ENCODE data around the gene HACL1. TPM values are rescaled to one million over a fixed set of nuclear protein-coding genes. Genes with fewer than 3 reads are reported as not detected.
"Not testable (repeated sequence)": the region's sequence is repeated elsewhere in the genome, so short reads cannot be mapped to it uniquely, and the experiment has no call there.

The HACL1 gene
- total RNA-seq, 5 donors from 2014 or later (not counting 1 experiment from before 2014, with no cell fraction given): 27.7 to 38.0 (median 34.2) TPM

GRCh38 chr3:15532614-15533013 lies 68.8 kb downstream of the HACL1 start:
- H3K36me3 ChIP-seq (ENCODE audit: control insufficient read depth in 2 of 2, extremely low read depth in 1 of 2, insufficient read depth in 1 of 2, low read length in 1 of 2); H3K27ac ChIP-seq (ENCODE audit: low read length); H3K27ac Mint-ChIP-seq; H3K9me3 Mint-ChIP-seq; CTCF ChIA-PET; H3K27me3 Mint-ChIP-seq; ATAC-seq (replicated peaks in 1 of 4); H3K9me3 ChIP-seq; DNase-seq; H3K4me3 ChIP-seq (ENCODE audit: control insufficient read depth in 1 of 2, extremely low read depth in 1 of 2, low read length in 1 of 2); H3K4me3 Mint-ChIP-seq; H3K27me3 ChIP-seq (replicated peaks in 1 of 2; ENCODE audit: control insufficient read depth in 2 of 2, extremely low read depth in 1 of 2, insufficient read depth in 2 of 2, low read length in 1 of 2); H3K36me3 Mint-ChIP-seq: not testable (repeated sequence)
- POLR2A ChIA-PET: interaction anchor here in 1 of 2 donors (0.6 kb wide), 2 partner anchors 12 to 240 kb away, joined by 4 to 9 read pairs; no protein-coding TSS in a partner anchor
- H3K4me1 Mint-ChIP-seq: peaks cover 51 to 68% (median 57%) of the 10 kb centered on the region in 3 donors
- peaks cover 23 to 49% of the 10 kb centered on the region in 2 experiments for H3K4me1 ChIP-seq (ENCODE audit: control insufficient read depth in 1 of 2, extremely low read depth in 1 of 2, insufficient read depth in 2 of 2, low read length in 2 of 2)
- WGBS (ENCODE audit: insufficient coverage): no CpG with 5 or more reads among the region's 2 CpGs

GRCh38 chr3:15531346-15531745 lies 70.0 kb downstream of the HACL1 start:
- Mint-ChIP-seq H3K27me3 (no peaks in the 10 kb centered on the region), H3K27ac (peak overlapping the region; percentile 69 to 89), H3K4me3 (no peak overlapping the region), H3K4me1 (peaks cover 39 to 59% (median 44%) of the 10 kb centered on the region in 3 donors), H3K9me3 (no peaks in the 10 kb centered on the region), H3K36me3 (no peaks in the 10 kb centered on the region)
- ChIA-PET POLR2A (interaction anchor here in 1 of 2 donors (0.5 kb wide), 1 partner anchor 1734 kb away, joined by 3 read pairs; no protein-coding TSS in a partner anchor), CTCF (interaction anchor here in 1 of 2 donors (0.8 kb wide), 1 partner anchor 11 kb away, joined by 3 read pairs; no protein-coding TSS in a partner anchor)
- no peak overlapping the region for H3K4me3 ChIP-seq (ENCODE audit: control insufficient read depth in 1 of 2, extremely low read depth in 1 of 2, low read length in 1 of 2)
- DNase-seq: no peak
- H3K9me3 ChIP-seq: no peaks in the 10 kb centered on the region
- WGBS (ENCODE audit: insufficient coverage): no CpG with 5 or more reads among the region's 1 CpG
- peaks cover 13 to 43% of the 10 kb centered on the region in 2 experiments for H3K4me1 ChIP-seq (ENCODE audit: control insufficient read depth in 1 of 2, extremely low read depth in 1 of 2, insufficient read depth in 2 of 2, low read length in 2 of 2)
- no peak overlapping the region for H3K27ac ChIP-seq (ENCODE audit: low read length)
- ATAC-seq (replicated peaks in 1 of 4): no peak
- peaks cover 0 to 3% of the 10 kb centered on the region in 2 donors for H3K36me3 ChIP-seq (ENCODE audit: control insufficient read depth in 2 of 2, extremely low read depth in 1 of 2, insufficient read depth in 1 of 2, low read length in 1 of 2)
- H3K27me3 ChIP-seq (replicated peaks in 1 of 2; ENCODE audit: control insufficient read depth in 2 of 2, extremely low read depth in 1 of 2, insufficient read depth in 2 of 2, low read length in 1 of 2): no peaks in the 10 kb centered on the region

- H3K4me3 Mint-ChIP-seq: peak overlapping the region in 1 of 3 donors; percentile 1
- 50% methylated on average over 1 of the region's 4 CpGs for WGBS (ENCODE audit: insufficient coverage)
- H3K36me3 Mint-ChIP-seq: no peaks in the 10 kb centered on the region
- H3K4me1 Mint-ChIP-seq: peaks cover 24 to 42% (median 26%) of the 10 kb centered on the region in 3 donors
- DNase-seq (no peak), ATAC-seq (replicated peaks in 1 of 4) (peak in 2 of 4 experiments; percentile 49 to 62)
- peak overlapping the region; percentile 62 for H3K27ac ChIP-seq (ENCODE audit: low read length)
- peaks cover 0 to 3% of the 10 kb centered on the region in 2 donors for H3K36me3 ChIP-seq (ENCODE audit: control insufficient read depth in 2 of 2, extremely low read depth in 1 of 2, insufficient read depth in 1 of 2, low read length in 1 of 2)
- POLR2A ChIA-PET: no interaction called here
- no peaks in the 10 kb centered on the region for H3K9me3 Mint-ChIP-seq
- H3K27ac Mint-ChIP-seq: peak overlapping the region; percentile 64 to 75
- H3K27me3 ChIP-seq (replicated peaks in 1 of 2; ENCODE audit: control insufficient read depth in 2 of 2, extremely low read depth in 1 of 2, insufficient read depth in 2 of 2, low read length in 1 of 2): no peaks in the 10 kb centered on the region
- H3K27me3 Mint-ChIP-seq: no peaks in the 10 kb centered on the region
- no peaks in the 10 kb centered on the region for H3K9me3 ChIP-seq
- H3K4me1 ChIP-seq (ENCODE audit: control insufficient read depth in 1 of 2, extremely low read depth in 1 of 2, insufficient read depth in 2 of 2, low read length in 2 of 2): peaks cover 3 to 30% of the 10 kb centered on the region in 2 experiments
- CTCF ChIA-PET: interaction anchor here in 1 of 2 donors (0.7 kb wide), 1 partner anchor 10 kb away, joined by 3 read pairs; no protein-coding TSS in a partner anchor
- H3K4me3 ChIP-seq (ENCODE audit: control insufficient read depth in 1 of 2, extremely low read depth in 1 of 2, low read length in 1 of 2): no peak overlapping the region
These were observed 72.4 kb downstream of the HACL1 start for GRCh38 chr3:15528854-15529537.

- WGBS (ENCODE audit: insufficient coverage): 90% methylated on average over 2 of the region's 4 CpGs
- no peak for DNase-seq
- ChIA-PET POLR2A (interaction anchor here in 1 of 2 donors (0.6 kb wide), 1 partner anchor 97 kb away, joined by 8 read pairs; no protein-coding TSS in a partner anchor), CTCF (interaction anchor here (0.8 kb wide), 2 partner anchors 10 to 28 kb away, joined by 3 to 4 read pairs; no protein-coding TSS in a partner anchor)
- Histone ChIP-seq H3K36me3 (ENCODE audit: control insufficient read depth in 2 of 2, extremely low read depth in 1 of 2, insufficient read depth in 1 of 2, low read length in 1 of 2) (no peaks in the 10 kb centered on the region), H3K4me3 (ENCODE audit: control insufficient read depth in 1 of 2, extremely low read depth in 1 of 2, low read length in 1 of 2) (no peak overlapping the region), H3K27ac (ENCODE audit: low read length) (no peak overlapping the region), H3K9me3 (no peaks in the 10 kb centered on the region), H3K4me1 (ENCODE audit: control insufficient read depth in 1 of 2, extremely low read depth in 1 of 2, insufficient read depth in 2 of 2, low read length in 2 of 2) (peaks cover 3 to 30% of the 10 kb centered on the region in 2 experiments), H3K27me3 (replicated peaks in 1 of 2; ENCODE audit: control insufficient read depth in 2 of 2, extremely low read depth in 1 of 2, insufficient read depth in 2 of 2, low read length in 1 of 2) (no peaks in the 10 kb centered on the region)
- ATAC-seq (replicated peaks in 1 of 4): no peak
- Mint-ChIP-seq H3K27me3 (no peaks in the 10 kb centered on the region), H3K4me1 (peaks cover 24 to 42% (median 26%) of the 10 kb centered on the region in 3 donors), H3K27ac (no peak overlapping the region), H3K9me3 (no peaks in the 10 kb centered on the region), H3K36me3 (no peaks in the 10 kb centered on the region), H3K4me3 (no peak overlapping the region)
These were observed 74.3 kb downstream of the HACL1 start for GRCh38 chr3:15527031-15527459.

GRCh38 chr3:15525790-15526189 lies 75.6 kb downstream of the HACL1 start:
- Mint-ChIP-seq H3K9me3 (no peaks in the 10 kb centered on the region), H3K4me1 (peaks cover 28 to 45% (median 30%) of the 10 kb centered on the region in 3 donors), H3K4me3 (no peak overlapping the region), H3K36me3 (no peaks in the 10 kb centered on the region), H3K27ac (no peak overlapping the region), H3K27me3 (peaks cover 0 to 4% of the 10 kb centered on the region in 2 donors)
- H3K9me3 ChIP-seq: no peaks in the 10 kb centered on the region
- peaks cover 0 to 2% of the 10 kb centered on the region in 2 experiments for H3K27me3 ChIP-seq (replicated peaks in 1 of 2; ENCODE audit: control insufficient read depth in 2 of 2, extremely low read depth in 1 of 2, insufficient read depth in 2 of 2, low read length in 1 of 2)
- H3K4me1 ChIP-seq (ENCODE audit: control insufficient read depth in 1 of 2, extremely low read depth in 1 of 2, insufficient read depth in 2 of 2, low read length in 2 of 2): peaks cover 3 to 31% of the 10 kb centered on the region in 2 experiments
- H3K36me3 ChIP-seq (ENCODE audit: control insufficient read depth in 2 of 2, extremely low read depth in 1 of 2, insufficient read depth in 1 of 2, low read length in 1 of 2): no peaks in the 10 kb centered on the region
- no CpG with 5 or more reads among the region's 1 CpG for WGBS (ENCODE audit: insufficient coverage)
- no peak overlapping the region for H3K4me3 ChIP-seq (ENCODE audit: control insufficient read depth in 1 of 2, extremely low read depth in 1 of 2, low read length in 1 of 2)
- CTCF ChIA-PET: no interaction called here
- ATAC-seq (replicated peaks in 1 of 4) (no peak), DNase-seq (no peak)
- POLR2A ChIA-PET: no interaction called here
- H3K27ac ChIP-seq (ENCODE audit: low read length): no peak overlapping the region

GRCh38 chr3:15523660-15524417 lies 77.5 kb downstream of the HACL1 start:
- Mint-ChIP-seq H3K4me3 (no peak overlapping the region), H3K27me3 (peaks cover 0 to 4% of the 10 kb centered on the region in 2 donors), H3K27ac (peak overlapping the region in 1 of 2 donors; percentile 28), H3K9me3 (no peaks in the 10 kb centered on the region), H3K36me3 (no peaks in the 10 kb centered on the region), H3K4me1 (peaks cover 9 to 42% (median 16%) of the 10 kb centered on the region in 3 donors)
- DNase-seq (no peak), ATAC-seq (replicated peaks in 1 of 4) (no peak)
- H3K9me3 ChIP-seq: no peaks in the 10 kb centered on the region
- no peak overlapping the region for H3K27ac ChIP-seq (ENCODE audit: low read length)
- 100% methylated on average over 2 of the region's 6 CpGs for WGBS (ENCODE audit: insufficient coverage)
- no peaks in the 10 kb centered on the region for H3K36me3 ChIP-seq (ENCODE audit: control insufficient read depth in 2 of 2, extremely low read depth in 1 of 2, insufficient read depth in 1 of 2, low read length in 1 of 2)
- H3K4me3 ChIP-seq (ENCODE audit: control insufficient read depth in 1 of 2, extremely low read depth in 1 of 2, low read length in 1 of 2): no peak overlapping the region
- peaks cover 0 to 5% of the 10 kb centered on the region in 2 experiments for H3K27me3 ChIP-seq (replicated peaks in 1 of 2; ENCODE audit: control insufficient read depth in 2 of 2, extremely low read depth in 1 of 2, insufficient read depth in 2 of 2, low read length in 1 of 2)
- peaks cover 2 to 23% of the 10 kb centered on the region in 2 experiments for H3K4me1 ChIP-seq (ENCODE audit: control insufficient read depth in 1 of 2, extremely low read depth in 1 of 2, insufficient read depth in 2 of 2, low read length in 2 of 2)
- POLR2A ChIA-PET: no interaction called here
- CTCF ChIA-PET: interaction anchor here in 1 of 2 donors (0.6 kb wide), 1 partner anchor 657 kb away, joined by 5 read pairs; no protein-coding TSS in a partner anchor
